ENCODE data around the gene RHOU. TPM values are rescaled to one million over a fixed set of nuclear protein-coding genes. Genes with fewer than 3 reads are reported as not detected.

Gene RHOU
- total and polyA plus RNA-seq, 2 of the 13 experiments (the other 11 are each of a cell fraction or from before 2014, with no cell fraction given): 11.9 to 18.5 TPM

- TF ChIP-seq ZBTB43 (CRISPR knock-in tag; conservative IDR thresholded peaks at IDR 0.05) (peak; percentile 44; the same call in 1 of the 2 replicates), ZNF543 (CRISPR knock-in tag; IDR thresholded peaks at IDR 0.05) (peak; percentile 46; the same call in 1 of the 2 replicates), TAF15 (IDR thresholded peaks at IDR 0.05; ENCODE audit: low read depth, low read length, poor library complexity, severe bottlenecking) (no peak), MIER2 (CRISPR knock-in tag; IDR thresholded peaks at IDR 0.05) (no peak), TEF (CRISPR knock-in tag; IDR thresholded peaks at IDR 0.05) (no peak), MED13 (CRISPR knock-in tag; IDR thresholded peaks at IDR 0.05) (0 out of 2 replicates have a peak, but pooled peaks have one; percentile 73), ZNF678 (CRISPR knock-in tag; IDR thresholded peaks at IDR 0.05) (no peak), POLR2G (IDR thresholded peaks at IDR 0.05; ENCODE audit: low read depth, low read length) (peak; percentile 66), TBP (CRISPR knock-in tag; IDR thresholded peaks at IDR 0.05) (no peak), FOXJ3 (CRISPR knock-in tag; IDR thresholded peaks at IDR 0.05; ENCODE audit: borderline replicate concordance) (no peak), ZNF790 (CRISPR knock-in tag; IDR thresholded peaks at IDR 0.05; ENCODE audit: borderline replicate concordance) (no peak; the same call in 1 of the 2 replicates), JUND (CRISPR knock-in tag; IDR thresholded peaks at IDR 0.05) (peak; percentile 26; the same call in 1 of the 2 replicates), HCFC1 (IDR thresholded peaks at IDR 0.05; ENCODE audit: low read depth, low read length) (no peak), MXD4 (CRISPR knock-in tag; IDR thresholded peaks at IDR 0.05) (0 out of 2 replicates have a peak, but pooled peaks have one; percentile 66)
- TF ChIP-seq, protein P1, sequence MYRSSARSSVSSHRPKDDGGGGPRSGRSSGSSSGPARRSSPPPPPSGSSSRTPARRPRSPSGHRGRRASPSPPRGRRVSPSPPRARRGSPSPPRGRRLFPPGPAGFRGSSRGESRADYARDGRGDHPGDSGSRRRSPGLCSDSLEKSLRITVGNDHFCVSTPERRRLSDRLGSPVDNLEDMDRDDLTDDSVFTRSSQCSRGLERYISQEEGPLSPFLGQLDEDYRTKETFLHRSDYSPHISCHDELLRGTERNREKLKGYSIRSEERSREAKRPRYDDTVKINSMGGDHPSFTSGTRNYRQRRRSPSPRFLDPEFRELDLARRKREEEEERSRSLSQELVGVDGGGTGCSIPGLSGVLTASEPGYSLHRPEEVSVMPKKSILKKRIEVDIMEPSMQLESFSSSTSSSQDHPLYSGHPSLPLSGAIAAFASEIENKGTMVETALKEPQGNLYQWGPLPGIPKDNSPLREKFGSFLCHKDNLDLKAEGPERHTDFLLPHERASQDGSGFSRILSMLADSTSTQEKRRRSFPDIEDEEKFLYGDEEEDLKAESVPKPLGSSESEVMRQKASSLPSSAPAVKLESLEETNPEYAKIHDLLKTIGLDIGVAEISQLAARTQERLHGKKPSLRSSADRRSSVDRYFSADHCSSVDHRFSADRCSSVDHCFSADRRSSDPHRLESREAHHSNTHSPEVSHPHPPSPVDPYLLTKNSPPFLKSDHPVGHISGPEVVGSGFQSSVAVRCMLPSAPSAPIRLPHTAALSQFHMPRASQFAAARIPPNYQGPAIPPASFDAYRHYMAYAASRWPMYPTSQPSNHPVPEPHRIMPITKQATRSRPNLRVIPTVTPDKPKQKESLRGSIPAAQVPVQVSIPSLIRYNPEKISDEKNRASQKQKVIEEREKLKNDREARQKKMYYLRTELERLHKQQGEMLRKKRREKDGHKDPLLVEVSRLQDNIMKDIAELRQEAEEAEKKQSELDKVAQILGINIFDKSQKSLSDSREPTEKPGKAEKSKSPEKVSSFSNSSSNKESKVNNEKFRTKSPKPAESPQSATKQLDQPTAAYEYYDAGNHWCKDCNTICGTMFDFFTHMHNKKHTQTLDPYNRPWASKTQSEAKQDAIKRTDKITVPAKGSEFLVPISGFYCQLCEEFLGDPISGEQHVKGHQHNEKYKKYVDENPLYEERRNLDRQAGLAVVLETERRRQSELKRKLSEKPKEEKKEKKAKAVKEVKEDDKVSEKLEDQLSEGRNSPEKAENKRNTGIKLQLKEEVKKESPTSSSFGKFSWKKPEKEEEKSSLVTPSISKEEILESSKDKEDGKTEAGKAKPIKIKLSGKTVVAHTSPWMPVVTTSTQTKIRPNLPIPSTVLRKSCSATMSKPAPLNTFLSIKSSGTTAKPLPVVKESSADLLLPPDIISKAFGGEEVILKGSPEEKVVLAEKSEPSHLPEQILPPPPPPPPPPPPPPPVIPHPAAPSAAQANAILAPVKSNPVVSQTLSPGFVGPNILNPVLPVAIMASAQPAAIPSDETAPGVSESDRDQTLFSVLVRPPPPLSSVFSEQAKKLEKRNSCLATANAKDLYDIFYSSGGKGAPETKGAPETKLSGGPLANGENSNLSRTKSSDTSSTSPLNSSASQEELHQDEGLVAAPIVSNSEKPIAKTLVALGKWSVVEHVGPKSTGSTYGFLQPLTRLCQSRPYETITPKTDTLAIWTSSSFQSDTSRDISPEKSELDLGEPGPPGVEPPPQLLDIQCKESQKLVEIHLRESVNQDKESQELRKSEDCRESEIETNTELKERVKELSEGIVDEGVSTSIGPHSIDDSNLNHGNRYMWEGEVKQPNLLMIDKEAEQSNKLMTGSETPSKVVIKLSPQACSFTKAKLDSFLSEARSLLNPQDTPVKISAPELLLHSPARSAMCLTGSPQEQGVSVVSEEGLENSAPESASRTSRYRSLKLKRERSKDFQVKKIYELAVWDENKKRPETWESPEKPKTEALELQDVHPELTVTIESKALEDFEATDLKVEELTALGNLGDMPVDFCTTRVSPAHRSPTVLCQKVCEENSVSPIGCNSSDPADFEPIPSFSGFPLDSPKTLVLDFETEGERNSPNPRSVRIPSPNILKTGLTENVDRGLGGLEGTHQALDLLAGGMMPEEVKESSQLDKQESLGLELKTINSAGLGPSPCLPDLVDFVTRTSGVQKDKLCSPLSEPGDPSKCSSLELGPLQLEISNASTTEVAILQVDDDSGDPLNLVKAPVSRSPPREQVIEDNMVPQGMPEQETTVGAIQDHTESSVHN (CRISPR knock-in tag; IDR thresholded peaks at IDR 0.05): no peak
- TF ChIP-seq, protein P2, sequence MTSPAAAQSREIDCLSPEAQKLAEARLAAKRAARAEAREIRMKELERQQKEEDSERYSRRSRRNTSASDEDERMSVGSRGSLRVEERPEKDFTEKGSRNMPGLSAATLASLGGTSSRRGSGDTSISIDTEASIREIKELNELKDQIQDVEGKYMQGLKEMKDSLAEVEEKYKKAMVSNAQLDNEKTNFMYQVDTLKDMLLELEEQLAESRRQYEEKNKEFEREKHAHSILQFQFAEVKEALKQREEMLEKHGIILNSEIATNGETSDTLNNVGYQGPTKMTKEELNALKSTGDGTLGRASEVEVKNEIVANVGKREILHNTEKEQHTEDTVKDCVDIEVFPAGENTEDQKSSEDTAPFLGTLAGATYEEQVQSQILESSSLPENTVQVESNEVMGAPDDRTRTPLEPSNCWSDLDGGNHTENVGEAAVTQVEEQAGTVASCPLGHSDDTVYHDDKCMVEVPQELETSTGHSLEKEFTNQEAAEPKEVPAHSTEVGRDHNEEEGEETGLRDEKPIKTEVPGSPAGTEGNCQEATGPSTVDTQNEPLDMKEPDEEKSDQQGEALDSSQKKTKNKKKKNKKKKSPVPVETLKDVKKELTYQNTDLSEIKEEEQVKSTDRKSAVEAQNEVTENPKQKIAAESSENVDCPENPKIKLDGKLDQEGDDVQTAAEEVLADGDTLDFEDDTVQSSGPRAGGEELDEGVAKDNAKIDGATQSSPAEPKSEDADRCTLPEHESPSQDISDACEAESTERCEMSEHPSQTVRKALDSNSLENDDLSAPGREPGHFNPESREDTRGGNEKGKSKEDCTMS (CRISPR knock-in tag; conservative IDR thresholded peaks at IDR 0.05): no peak
Measured at GRCh38 chr1:228734881-228735801, at the start of gene RHOU (continued).

All from HepG2 (cell line).